ENCODE data around the gene RNF130. TPM values are rescaled to one million over a fixed set of nuclear protein-coding genes. Genes with fewer than 3 reads are reported as not detected.

RNF130 gene
- total RNA-seq, 1 donor from 2014 or later, result 85.6 TPM

GRCh38 chr5:180056153-180056552 is 15.4 kb downstream of the RNF130 start:
- no peak for DNase-seq (ENCODE audit: low spot score)

- DNase-seq (ENCODE audit: low spot score), result no peak
These were observed 17.3 kb downstream of the RNF130 start for GRCh38 chr5:180054226-180054625.

GRCh38 chr5:180053061-180053602 is 18.4 kb downstream of the RNF130 start:
- DNase-seq (ENCODE audit: low spot score), result no peak

GRCh38 chr5:180052211-180052818 is 19.2 kb downstream of the RNF130 start:
- no peak for DNase-seq (ENCODE audit: low spot score)

GRCh38 chr5:180050121-180050940 is 21.2 kb downstream of the RNF130 start:
- DNase-seq (ENCODE audit: low spot score), result no peak

GRCh38 chr5:180049185-180049548 is 22.4 kb downstream of the RNF130 start:
- no peak for DNase-seq (ENCODE audit: low spot score)

GRCh38 chr5:180047667-180048066 is 23.9 kb downstream of the RNF130 start:
- DNase-seq (ENCODE audit: low spot score), result peak; percentile 31

- no peak for DNase-seq (ENCODE audit: low spot score)
These were observed 24.9 kb downstream of the RNF130 start for GRCh38 chr5:180046656-180047055.

GRCh38 chr5:180045889-180046499 is 25.6 kb downstream of the RNF130 start:
- DNase-seq (ENCODE audit: low spot score), result no peak

GRCh38 chr5:180043377-180043776 is 28.2 kb downstream of the RNF130 start:
- no peak for DNase-seq (ENCODE audit: low spot score)

GRCh38 chr5:180041301-180042274 is 30.0 kb downstream of the RNF130 start:
- DNase-seq (ENCODE audit: low spot score), result no peak

- no peak for DNase-seq (ENCODE audit: low spot score)
These were observed 31.0 kb downstream of the RNF130 start for GRCh38 chr5:180040287-180041214.

- DNase-seq (ENCODE audit: low spot score), result no peak
These were observed 36.2 kb downstream of the RNF130 start for GRCh38 chr5:180035206-180035931.

- DNase-seq (ENCODE audit: low spot score), result no peak
These were observed 37.0 kb downstream of the RNF130 start for GRCh38 chr5:180034564-180034963.

GRCh38 chr5:180027459-180028089 is 44.0 kb downstream of the RNF130 start:
- no peak for DNase-seq (ENCODE audit: low spot score)

- DNase-seq (ENCODE audit: low spot score), result no peak
These were observed 44.7 kb downstream of the RNF130 start for GRCh38 chr5:180026734-180027458.

GRCh38 chr5:180026320-180026719 is 45.2 kb downstream of the RNF130 start:
- no peak for DNase-seq (ENCODE audit: low spot score)

GRCh38 chr5:180021900-180022299 is 49.7 kb downstream of the RNF130 start:
- no peak for DNase-seq (ENCODE audit: low spot score)
